ENCODE measurements around the gene RBM4B. TPM values are rescaled to one million over a fixed set of nuclear protein-coding genes. Genes with fewer than 3 reads are reported as not detected.

The RBM4B gene
- total RNA-seq, 1 donor from 2014 or later = 34.4 TPM

- Mint-ChIP-seq H3K36me3 (ENCODE audit: low read depth) (no peaks in the 10 kb centered on the region), H3K4me1 (peaks cover 11% of the 10 kb centered on the region), H3K27ac (no peak overlapping the region), H3K9me3 (no peaks in the 10 kb centered on the region), H3K27me3 (peaks cover 29% of the 10 kb centered on the region), H3K4me3 (no peak overlapping the region)
- DNase-seq (no peak), ATAC-seq (ENCODE audit: low read depth) (no peak)
- TF ChIP-seq CTCF (IDR thresholded peaks at IDR 0.05) = no peak
- ChIA-PET CTCF (interaction anchor here (0.8 kb wide), 1 partner anchor 27 kb away, joined by 3 read pairs; no protein-coding TSS in a partner anchor), POLR2A (interaction anchor here (0.6 to 0.7 kb wide), 2 partner anchors 20 to 85 kb away, joined by 7 to 11 read pairs; no protein-coding TSS in a partner anchor)
- intact Hi-C loops (cut with micrococcal nuclease) = no loop called here
These were observed 45.3 kb upstream of the RBM4B start for GRCh38 chr11:66722745-66723651.

GRCh38 chr11:66721939-66722338 is 44.3 kb upstream of the RBM4B start:
- DNase-seq (no peak), ATAC-seq (ENCODE audit: low read depth) (no peak)
- POLR2A ChIA-PET = interaction anchor here (0.7 kb wide), 1 partner anchor 134 kb away, joined by 4 read pairs; no protein-coding TSS in a partner anchor
- CTCF ChIA-PET = no interaction called here
- peaks cover 6% of the 10 kb centered on the region for H3K4me1 Mint-ChIP-seq
- H3K9me3 Mint-ChIP-seq = no peaks in the 10 kb centered on the region
- H3K4me3 Mint-ChIP-seq = no peak overlapping the region
- no peaks in the 10 kb centered on the region for H3K36me3 Mint-ChIP-seq (ENCODE audit: low read depth)
- no peak for TF ChIP-seq CTCF (IDR thresholded peaks at IDR 0.05)
- no peak overlapping the region for H3K27ac Mint-ChIP-seq
- intact Hi-C loops (cut with micrococcal nuclease) = no loop called here
- H3K27me3 Mint-ChIP-seq = peaks cover 30% of the 10 kb centered on the region

- Mint-ChIP-seq H3K4me1 (no peaks in the 10 kb centered on the region), H3K9me3 (no peaks in the 10 kb centered on the region), H3K4me3 (no peak overlapping the region), H3K27ac (no peak overlapping the region), H3K36me3 (ENCODE audit: low read depth) (no peaks in the 10 kb centered on the region), H3K27me3 (peaks cover 22% of the 10 kb centered on the region)
- DNase-seq = no peak
- TF ChIP-seq CTCF (IDR thresholded peaks at IDR 0.05) = no peak
- intact Hi-C loops (cut with micrococcal nuclease) = no loop called here
- CTCF ChIA-PET = interaction anchor here (0.6 kb wide), 1 partner anchor 1398 kb away, joined by 3 read pairs; no protein-coding TSS in a partner anchor
- POLR2A ChIA-PET = interaction anchor here (0.6 kb wide), 1 partner anchor 43 kb away, joined by 3 read pairs; the partner anchor contains the start of gene RBM4B
- ATAC-seq (ENCODE audit: low read depth) = no peak
These were observed 43.3 kb upstream of the RBM4B start for GRCh38 chr11:66720899-66721470.

- Mint-ChIP-seq H3K4me1 (no peaks in the 10 kb centered on the region), H3K27me3 (peaks cover 17% of the 10 kb centered on the region), H3K9me3 (no peaks in the 10 kb centered on the region), H3K36me3 (ENCODE audit: low read depth) (no peaks in the 10 kb centered on the region), H3K4me3 (no peak overlapping the region), H3K27ac (no peak overlapping the region)
- intact Hi-C loops (cut with micrococcal nuclease) = no loop called here
- DNase-seq = no peak
- ChIA-PET CTCF (interaction anchor here (0.6 kb wide), 1 partner anchor 1398 kb away, joined by 3 read pairs; no protein-coding TSS in a partner anchor), POLR2A (interaction anchor here (0.6 kb wide), 1 partner anchor 42 kb away, joined by 3 read pairs; the partner anchor contains the start of gene RBM4B)
- no peak for TF ChIP-seq CTCF (IDR thresholded peaks at IDR 0.05)
- no peak for ATAC-seq (ENCODE audit: low read depth)
These were observed 42.7 kb upstream of the RBM4B start for GRCh38 chr11:66720223-66720898.

Data from activated B cell treated with CpG ODN at 0.5 μM for 24 hours (primary cell).